ENCODE results near the gene MDM2.

MDM2 gene

GRCh38 chr12:68807576-68808387, at the start of gene MDM2:
MDM2 (plus strand) TSS chr12:68808177; CDS start chr12:68808478, 301 bp downstream.
- DNase-seq (ENCODE audit: low spot score), result peak; percentile 99

GRCh38 chr12:68759852-68760251, 48.1 kb upstream of the MDM2 start:
- no peak for DNase-seq (ENCODE audit: low spot score)

- DNase-seq (ENCODE audit: low spot score), result no peak
These were observed 47.1 kb upstream of the MDM2 start for GRCh38 chr12:68760806-68761441.

GRCh38 chr12:68761442-68761812, 46.5 kb upstream of the MDM2 start:
- no peak for DNase-seq (ENCODE audit: low spot score)

- DNase-seq (ENCODE audit: low spot score), result no peak
These were observed 45.9 kb upstream of the MDM2 start for GRCh38 chr12:68761901-68762630.

- DNase-seq (ENCODE audit: low spot score), result no peak
These were observed 45.3 kb upstream of the MDM2 start for GRCh38 chr12:68762691-68763090.

GRCh38 chr12:68765696-68766095, 42.3 kb upstream of the MDM2 start:
- no peak for DNase-seq (ENCODE audit: low spot score)

- DNase-seq (ENCODE audit: low spot score), result no peak
These were observed 41.3 kb upstream of the MDM2 start for GRCh38 chr12:68766646-68767045.

GRCh38 chr12:68767191-68767590, 40.8 kb upstream of the MDM2 start:
- no peak for DNase-seq (ENCODE audit: low spot score)

- no peak for DNase-seq (ENCODE audit: low spot score)
These were observed 39.5 kb upstream of the MDM2 start for GRCh38 chr12:68768431-68768939.

- no peak for DNase-seq (ENCODE audit: low spot score)
These were observed 38.0 kb upstream of the MDM2 start for GRCh38 chr12:68769941-68770340.

GRCh38 chr12:68771223-68771925, 36.6 kb upstream of the MDM2 start:
- DNase-seq (ENCODE audit: low spot score), result no peak

GRCh38 chr12:68772714-68773113, 35.3 kb upstream of the MDM2 start:
- no peak for DNase-seq (ENCODE audit: low spot score)

GRCh38 chr12:68773582-68773981, 34.4 kb upstream of the MDM2 start:
- DNase-seq (ENCODE audit: low spot score), result no peak

- no peak for DNase-seq (ENCODE audit: low spot score)
These were observed 32.8 kb upstream of the MDM2 start for GRCh38 chr12:68775121-68775630.

GRCh38 chr12:68776976-68777610, 30.9 kb upstream of the MDM2 start:
- no peak for DNase-seq (ENCODE audit: low spot score)

GRCh38 chr12:68779280-68779679, 28.7 kb upstream of the MDM2 start:
- no peak for DNase-seq (ENCODE audit: low spot score)

- DNase-seq (ENCODE audit: low spot score), result no peak
These were observed 27.2 kb upstream of the MDM2 start for GRCh38 chr12:68780731-68781130.

- DNase-seq (ENCODE audit: low spot score), result no peak
These were observed 26.2 kb upstream of the MDM2 start for GRCh38 chr12:68781728-68782127.

GRCh38 chr12:68784015-68784414, 24.0 kb upstream of the MDM2 start:
- no peak for DNase-seq (ENCODE audit: low spot score)

- DNase-seq (ENCODE audit: low spot score), result no peak
These were observed 22.6 kb upstream of the MDM2 start for GRCh38 chr12:68785358-68785757.
